Hindlimb muscle (tissue), 1 donor: ENCODE data around the gene PCDH17. TPM values are rescaled to one million over a fixed set of nuclear protein-coding genes. Genes with fewer than 3 reads are reported as not detected.

ENCODE experiments used
- DNase-seq: peaks from one replicate; pipeline ENCODE4 v3.0.0-alpha.2; 2013
- polyA plus RNA-seq: library from polyadenylated mRNA; unstranded; fragments of 120-200 nt; gene quantifications from one replicate; pipeline ENCODE4 v1.2.1, GENCODE V29; 2013; ENCODE audit not compliant: insufficient read length

Gene PCDH17
- polyA plus RNA-seq, 1 donor = 6.1 TPM

GRCh38 chr13:57634839-57635165 is 3.3 kb downstream of the PCDH17 start:
- no peak for DNase-seq

GRCh38 chr13:57635541-57636085 is 4.1 kb downstream of the PCDH17 start:
- DNase-seq = no peak

- no peak for DNase-seq
Measured at GRCh38 chr13:57636816-57637215, 5.3 kb downstream of the PCDH17 start.

GRCh38 chr13:57637515-57637914 is 6.0 kb downstream of the PCDH17 start:
- no peak for DNase-seq

GRCh38 chr13:57638186-57638890 is 6.8 kb downstream of the PCDH17 start:
- no peak for DNase-seq

GRCh38 chr13:57640607-57641006 is 9.1 kb downstream of the PCDH17 start:
- DNase-seq = no peak

- DNase-seq = no peak
Measured at GRCh38 chr13:57641051-57641450, 9.5 kb downstream of the PCDH17 start.

- no peak for DNase-seq
Measured at GRCh38 chr13:57644106-57644505, 12.6 kb downstream of the PCDH17 start.

- no peak for DNase-seq
Measured at GRCh38 chr13:57653229-57653989, 21.9 kb downstream of the PCDH17 start.

- peak; percentile 27 for DNase-seq
Measured at GRCh38 chr13:57665481-57665880, 33.9 kb downstream of the PCDH17 start.

- no peak for DNase-seq
Measured at GRCh38 chr13:57666131-57666953, 34.8 kb downstream of the PCDH17 start.

GRCh38 chr13:57672168-57672567 is 40.6 kb downstream of the PCDH17 start:
- no peak for DNase-seq

- DNase-seq = no peak
Measured at GRCh38 chr13:57673197-57673596, 41.7 kb downstream of the PCDH17 start.

GRCh38 chr13:57675526-57675925 is 44.0 kb downstream of the PCDH17 start:
- DNase-seq = no peak

- no peak for DNase-seq
Measured at GRCh38 chr13:57680609-57681008, 49.1 kb downstream of the PCDH17 start.

GRCh38 chr13:57682128-57682716 is 50.7 kb downstream of the PCDH17 start:
- no peak for DNase-seq

GRCh38 chr13:57698851-57699250 is 67.3 kb downstream of the PCDH17 start:
- no peak for DNase-seq

GRCh38 chr13:57704031-57704430 is 72.5 kb downstream of the PCDH17 start:
- DNase-seq = no peak

GRCh38 chr13:57716295-57716694 is 84.8 kb downstream of the PCDH17 start:
- no peak for DNase-seq

GRCh38 chr13:57724486-57725272 is 93.1 kb downstream of the PCDH17 start:
- no peak for DNase-seq

GRCh38 chr13:57725480-57725879 is 93.9 kb downstream of the PCDH17 start:
- no peak for DNase-seq

- no peak for DNase-seq
Measured at GRCh38 chr13:57726981-57727380, 95.4 kb downstream of the PCDH17 start.
